NT2/D1 (cell line): ENCODE measurements around the gene CCDC80.

Experiments used
- YY1 ChIP-seq: IDR thresholded peaks from 2 replicates; pipeline ENCODE4 v1.6.1; 2011; ENCODE audit not compliant: insufficient read length, insufficient read depth
- ZNF274 ChIP-seq: IDR thresholded peaks from 2 replicates; pipeline ENCODE4 v1.6.1; 2011; ENCODE audit warnings: mild to moderate bottlenecking, low read depth, low read length

DNA sequence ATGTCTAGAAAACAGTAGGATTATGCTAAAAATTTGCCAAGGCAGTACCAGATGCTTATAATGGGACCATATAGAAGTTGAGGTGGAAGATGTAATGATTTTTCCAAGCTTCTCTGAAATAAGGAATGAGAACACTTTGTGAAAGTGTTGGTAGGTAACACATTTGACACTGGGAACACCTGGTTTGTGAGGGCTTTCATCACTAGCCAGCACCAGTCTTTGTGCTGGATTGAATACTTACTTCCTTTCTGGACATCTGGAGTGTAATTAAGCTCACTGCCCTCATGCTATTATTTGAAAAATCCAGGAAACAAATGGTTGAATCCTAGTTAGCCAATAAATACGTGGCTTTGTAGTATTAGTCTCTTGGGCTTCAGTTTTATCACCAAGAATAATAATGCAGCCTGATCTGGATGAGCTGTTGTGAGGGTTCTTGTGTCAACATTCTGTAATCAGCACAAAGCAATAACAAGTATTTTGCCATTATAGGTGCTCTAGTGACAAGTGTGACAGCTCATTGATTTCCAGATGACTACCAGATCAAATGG lies 12.9 kb downstream of the CCDC80 start:
- TF ChIP-seq YY1 (no peak), ZNF274 (no peak)
